ENCODE data around the gene SLFN5.
"Not testable (repeated sequence)": the region's sequence is repeated elsewhere in the genome, so short reads cannot be mapped to it uniquely, and the experiment has no call there.

Gene SLFN5

GRCh38 chr17:35255316-35255715 lies 12.4 kb downstream of the SLFN5 start:
- no peak overlapping the region for H3K4me3 ChIP-seq (ENCODE audit: low read depth, low read length)
- TF ChIP-seq, protein P1, sequence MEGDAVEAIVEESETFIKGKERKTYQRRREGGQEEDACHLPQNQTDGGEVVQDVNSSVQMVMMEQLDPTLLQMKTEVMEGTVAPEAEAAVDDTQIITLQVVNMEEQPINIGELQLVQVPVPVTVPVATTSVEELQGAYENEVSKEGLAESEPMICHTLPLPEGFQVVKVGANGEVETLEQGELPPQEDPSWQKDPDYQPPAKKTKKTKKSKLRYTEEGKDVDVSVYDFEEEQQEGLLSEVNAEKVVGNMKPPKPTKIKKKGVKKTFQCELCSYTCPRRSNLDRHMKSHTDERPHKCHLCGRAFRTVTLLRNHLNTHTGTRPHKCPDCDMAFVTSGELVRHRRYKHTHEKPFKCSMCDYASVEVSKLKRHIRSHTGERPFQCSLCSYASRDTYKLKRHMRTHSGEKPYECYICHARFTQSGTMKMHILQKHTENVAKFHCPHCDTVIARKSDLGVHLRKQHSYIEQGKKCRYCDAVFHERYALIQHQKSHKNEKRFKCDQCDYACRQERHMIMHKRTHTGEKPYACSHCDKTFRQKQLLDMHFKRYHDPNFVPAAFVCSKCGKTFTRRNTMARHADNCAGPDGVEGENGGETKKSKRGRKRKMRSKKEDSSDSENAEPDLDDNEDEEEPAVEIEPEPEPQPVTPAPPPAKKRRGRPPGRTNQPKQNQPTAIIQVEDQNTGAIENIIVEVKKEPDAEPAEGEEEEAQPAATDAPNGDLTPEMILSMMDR (IDR thresholded peaks at IDR 0.05; ENCODE audit: control insufficient read depth, extremely low read depth, insufficient read depth): no peak
- DNase-seq (ENCODE audit: low read depth): no peak

DNA sequence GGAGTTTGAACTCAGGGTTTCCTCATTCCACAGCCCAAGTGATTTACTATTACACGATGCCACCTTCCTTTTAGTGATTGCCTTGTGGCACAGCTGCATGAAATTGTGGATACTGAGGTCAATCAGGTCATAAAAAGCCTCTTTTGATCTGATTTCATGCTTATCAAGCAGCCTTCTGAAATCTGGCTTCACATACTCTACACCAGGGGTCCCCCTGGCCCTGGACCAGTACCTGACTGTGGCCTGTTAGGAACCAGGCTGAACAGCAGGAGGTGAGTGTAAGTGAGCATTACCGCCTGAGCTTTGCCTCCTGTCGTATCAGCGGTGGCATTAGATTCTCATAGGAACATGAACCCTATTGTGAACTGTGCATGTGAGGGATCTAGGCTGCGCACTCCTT lies 13.8 kb downstream of the SLFN5 start:
- TF ChIP-seq, protein P1 (IDR thresholded peaks at IDR 0.05; ENCODE audit: control insufficient read depth, extremely low read depth, insufficient read depth): no peak
- no peak overlapping the region for H3K4me3 ChIP-seq (ENCODE audit: low read depth, low read length)
- no peak for DNase-seq (ENCODE audit: low read depth)

DNA sequence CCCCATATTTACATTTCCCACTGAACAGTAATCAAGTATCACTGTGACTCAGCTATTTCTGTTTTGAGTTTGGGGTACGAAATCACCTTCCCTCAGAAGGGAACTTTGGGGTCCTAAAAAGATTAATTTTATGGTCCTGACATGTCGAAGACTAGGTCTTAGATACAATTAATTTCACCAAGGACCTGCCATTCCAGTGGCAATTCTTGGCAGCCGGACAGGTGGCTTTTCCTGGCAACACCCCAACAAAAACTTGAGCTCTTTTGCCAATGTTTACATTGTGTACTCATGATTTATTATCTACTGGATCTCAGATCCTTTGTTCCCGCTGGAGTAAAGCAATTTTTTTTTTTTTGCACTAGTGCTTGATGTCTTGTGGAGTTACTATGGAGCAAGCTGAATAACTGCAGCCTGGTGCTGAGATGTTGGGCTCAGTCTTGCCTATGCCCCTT lies 14.4 kb downstream of the SLFN5 start:
- peak overlapping the region; percentile 14; the same call in 1 of the 2 replicates for H3K4me3 ChIP-seq (ENCODE audit: low read depth, low read length)
- peak; percentile 91 for DNase-seq (ENCODE audit: low read depth)
- TF ChIP-seq, protein P1 (IDR thresholded peaks at IDR 0.05; ENCODE audit: control insufficient read depth, extremely low read depth, insufficient read depth): no peak

DNA sequence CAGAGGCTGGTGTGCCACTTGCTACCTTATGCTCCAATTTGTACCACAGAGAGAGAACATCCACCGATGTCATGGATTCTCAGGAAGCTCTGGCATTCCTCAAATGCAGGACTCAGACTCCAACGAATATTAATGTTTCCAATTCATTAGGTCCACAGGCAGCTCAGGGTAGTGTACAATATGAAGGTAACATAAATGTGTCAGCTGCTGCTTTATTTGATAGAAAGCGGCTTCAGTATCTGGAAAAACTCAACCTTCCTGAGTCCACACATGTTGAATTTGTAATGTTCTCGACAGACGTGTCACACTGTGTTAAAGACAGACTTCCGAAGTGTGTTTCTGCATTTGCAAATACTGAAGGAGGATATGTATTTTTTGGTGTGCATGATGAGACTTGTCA lies 16.1 kb downstream of the SLFN5 start:
- no peak overlapping the region for H3K4me3 ChIP-seq (ENCODE audit: low read depth, low read length)
- DNase-seq (ENCODE audit: low read depth): no peak
- TF ChIP-seq, protein P1 (IDR thresholded peaks at IDR 0.05; ENCODE audit: control insufficient read depth, extremely low read depth, insufficient read depth): no peak

DNA sequence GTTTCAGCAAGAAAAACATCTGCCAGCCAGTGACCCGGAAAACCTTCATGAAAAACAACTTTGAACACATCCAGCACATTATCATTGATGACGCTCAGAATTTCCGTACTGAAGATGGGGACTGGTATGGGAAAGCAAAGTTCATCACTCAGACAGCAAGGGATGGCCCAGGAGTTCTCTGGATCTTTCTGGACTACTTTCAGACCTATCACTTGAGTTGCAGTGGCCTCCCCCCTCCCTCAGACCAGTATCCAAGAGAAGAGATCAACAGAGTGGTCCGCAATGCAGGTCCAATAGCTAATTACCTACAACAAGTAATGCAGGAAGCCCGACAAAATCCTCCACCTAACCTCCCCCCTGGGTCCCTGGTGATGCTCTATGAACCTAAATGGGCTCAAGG lies 22.2 kb downstream of the SLFN5 start:
- TF ChIP-seq, protein P1 (IDR thresholded peaks at IDR 0.05; ENCODE audit: control insufficient read depth, extremely low read depth, insufficient read depth): no peak
- DNase-seq (ENCODE audit: low read depth): no peak
- H3K4me3 ChIP-seq (ENCODE audit: low read depth, low read length): no peak overlapping the region

DNA sequence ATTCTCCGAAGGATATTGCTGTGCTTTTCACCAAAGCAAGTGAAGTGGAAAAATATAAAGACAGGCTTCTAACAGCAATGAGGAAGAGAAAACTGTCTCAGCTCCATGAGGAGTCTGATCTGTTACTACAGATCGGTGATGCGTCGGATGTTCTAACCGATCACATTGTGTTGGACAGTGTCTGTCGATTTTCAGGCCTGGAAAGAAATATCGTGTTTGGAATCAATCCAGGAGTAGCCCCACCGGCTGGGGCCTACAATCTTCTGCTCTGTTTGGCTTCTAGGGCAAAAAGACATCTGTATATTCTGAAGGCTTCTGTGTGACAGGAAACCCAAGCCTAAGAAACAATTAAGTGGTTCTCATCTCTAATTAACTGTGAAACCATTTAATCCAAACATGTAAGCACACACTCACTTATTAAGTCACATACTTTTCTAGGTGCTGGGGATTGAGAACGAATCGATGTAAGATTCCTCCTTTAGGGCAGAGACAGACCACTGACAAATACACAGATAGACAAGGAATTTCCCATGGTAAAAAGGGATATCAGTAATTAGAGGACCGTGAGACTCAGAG lies 22.8 kb downstream of the SLFN5 start:
- no peak for DNase-seq (ENCODE audit: low read depth)
- TF ChIP-seq, protein P1 (IDR thresholded peaks at IDR 0.05; ENCODE audit: control insufficient read depth, extremely low read depth, insufficient read depth): no peak
- no peak overlapping the region for H3K4me3 ChIP-seq (ENCODE audit: low read depth, low read length)

GRCh38 chr17:35274167-35275066 lies 31.5 kb downstream of the SLFN5 start:
- DNase-seq (ENCODE audit: low read depth); H3K4me3 ChIP-seq (ENCODE audit: low read depth, low read length): not testable (repeated sequence)

DNA sequence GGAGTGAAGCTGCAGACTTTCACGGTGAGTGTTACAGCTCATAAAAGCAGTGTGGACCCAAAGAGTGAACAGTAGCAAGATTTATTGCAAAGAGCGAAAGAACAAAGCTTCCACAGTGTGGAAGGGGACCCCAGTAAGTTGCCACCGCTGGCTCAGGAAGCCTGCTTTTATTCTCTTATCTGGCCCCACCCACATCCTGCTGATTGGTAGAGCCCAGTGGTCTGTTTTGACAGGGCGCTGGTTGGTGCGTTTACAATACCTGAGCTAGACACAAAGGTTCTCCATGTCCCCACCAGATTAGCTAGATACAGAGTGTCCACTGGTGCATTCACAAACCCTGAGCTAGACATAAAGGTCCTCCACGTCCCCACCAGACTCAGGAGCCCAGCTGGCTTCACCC lies 35.6 kb downstream of the SLFN5 start:
- H3K4me3 ChIP-seq (ENCODE audit: low read depth, low read length); DNase-seq (ENCODE audit: low read depth): not testable (repeated sequence)

GRCh38 chr17:35278876-35279275 lies 36.0 kb downstream of the SLFN5 start:
- not testable (repeated sequence) for DNase-seq (ENCODE audit: low read depth); H3K4me3 ChIP-seq (ENCODE audit: low read depth, low read length)
